ENCODE measurements around the gene ABCC12.

- TF ChIP-seq POLR2A (IDR thresholded peaks at IDR 0.05; ENCODE audit: low read depth, low read length) (no peak), POLR2AphosphoS5 (IDR thresholded peaks at IDR 0.05; ENCODE audit: low read depth, low read length) (no peak), TAF1 (IDR thresholded peaks at IDR 0.05; ENCODE audit: low read depth, low read length) (no peak), PAX5 (IDR thresholded peaks at IDR 0.05; ENCODE audit: insufficient read depth, low read length, severe bottlenecking) (no peak), SPI1 (IDR thresholded peaks at IDR 0.05; ENCODE audit: low read depth, low read length) (no peak)
These were observed 10.3 kb upstream of the ABCC12 start for GRCh38 chr16:48165961-48166578.
